Measurements from ENCODE around the gene OGFR. TPM values are rescaled to one million over a fixed set of nuclear protein-coding genes. Genes with fewer than 3 reads are reported as not detected.

Gene OGFR
- polyA plus RNA-seq, 4 donors: 23.8 to 36.0 (median 25.0) TPM

DNA sequence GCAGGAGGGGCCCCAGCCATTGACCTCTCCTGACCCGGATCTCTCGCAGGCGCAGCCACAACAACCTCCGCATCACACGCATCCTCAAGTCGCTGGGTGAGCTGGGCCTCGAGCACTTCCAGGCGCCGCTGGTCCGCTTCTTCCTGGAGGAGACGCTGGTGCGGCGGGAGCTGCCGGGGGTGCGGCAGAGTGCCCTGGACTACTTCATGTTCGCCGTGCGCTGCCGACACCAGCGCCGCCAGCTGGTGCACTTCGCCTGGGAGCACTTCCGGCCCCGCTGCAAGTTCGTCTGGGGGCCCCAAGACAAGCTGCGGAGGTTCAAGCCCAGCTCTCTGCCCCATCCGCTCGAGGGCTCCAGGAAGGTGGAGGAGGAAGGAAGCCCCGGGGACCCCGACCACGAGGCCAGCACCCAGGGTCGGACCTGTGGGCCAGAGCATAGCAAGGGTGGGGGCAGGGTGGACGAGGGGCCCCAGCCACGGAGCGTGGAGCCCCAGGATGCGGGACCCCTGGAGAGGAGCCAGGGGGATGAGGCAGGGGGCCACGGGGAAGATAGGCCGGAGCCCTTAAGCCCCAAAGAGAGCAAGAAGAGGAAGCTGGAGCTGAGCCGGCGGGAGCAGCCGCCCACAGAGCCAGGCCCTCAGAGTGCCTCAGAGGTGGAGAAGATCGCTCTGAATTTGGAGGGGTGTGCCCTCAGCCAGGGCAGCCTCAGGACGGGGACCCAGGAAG lies 7.7 kb downstream of the OGFR start:
- no peak for DNase-seq (ENCODE audit: low read depth in 4 of 4, low spot score in 3 of 4)

DNA sequence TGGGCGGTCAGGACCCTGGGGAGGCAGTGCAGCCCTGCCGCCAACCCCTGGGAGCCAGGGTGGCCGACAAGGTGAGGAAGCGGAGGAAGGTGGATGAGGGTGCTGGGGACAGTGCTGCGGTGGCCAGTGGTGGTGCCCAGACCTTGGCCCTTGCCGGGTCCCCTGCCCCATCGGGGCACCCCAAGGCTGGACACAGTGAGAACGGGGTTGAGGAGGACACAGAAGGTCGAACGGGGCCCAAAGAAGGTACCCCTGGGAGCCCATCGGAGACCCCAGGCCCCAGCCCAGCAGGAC lies 8.2 kb downstream of the OGFR start:
- no peak for DNase-seq (ENCODE audit: low read depth in 4 of 4, low spot score in 3 of 4)

DNA sequence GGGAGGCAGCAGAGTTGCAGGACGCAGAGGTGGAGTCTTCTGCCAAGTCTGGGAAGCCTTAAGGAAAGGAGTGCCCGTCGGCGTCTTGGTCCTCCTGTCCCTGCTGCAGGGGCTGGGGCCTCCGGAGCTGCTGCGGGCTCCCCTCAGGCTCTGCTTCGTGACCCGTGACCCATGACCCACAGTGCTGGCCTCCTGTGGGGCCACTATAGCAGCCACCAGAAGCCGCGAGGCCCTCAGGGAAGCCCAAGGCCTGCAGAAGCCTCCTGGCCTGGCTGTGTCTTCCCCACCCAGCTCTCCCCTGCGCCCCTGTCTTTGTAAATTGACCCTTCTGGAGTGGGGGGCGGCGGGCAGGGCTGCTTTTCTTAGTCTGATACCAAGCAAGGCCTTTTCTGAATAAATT lies 9.0 kb downstream of the OGFR start:
- DNase-seq (ENCODE audit: low read depth in 4 of 4, low spot score in 3 of 4): no peak

DNA sequence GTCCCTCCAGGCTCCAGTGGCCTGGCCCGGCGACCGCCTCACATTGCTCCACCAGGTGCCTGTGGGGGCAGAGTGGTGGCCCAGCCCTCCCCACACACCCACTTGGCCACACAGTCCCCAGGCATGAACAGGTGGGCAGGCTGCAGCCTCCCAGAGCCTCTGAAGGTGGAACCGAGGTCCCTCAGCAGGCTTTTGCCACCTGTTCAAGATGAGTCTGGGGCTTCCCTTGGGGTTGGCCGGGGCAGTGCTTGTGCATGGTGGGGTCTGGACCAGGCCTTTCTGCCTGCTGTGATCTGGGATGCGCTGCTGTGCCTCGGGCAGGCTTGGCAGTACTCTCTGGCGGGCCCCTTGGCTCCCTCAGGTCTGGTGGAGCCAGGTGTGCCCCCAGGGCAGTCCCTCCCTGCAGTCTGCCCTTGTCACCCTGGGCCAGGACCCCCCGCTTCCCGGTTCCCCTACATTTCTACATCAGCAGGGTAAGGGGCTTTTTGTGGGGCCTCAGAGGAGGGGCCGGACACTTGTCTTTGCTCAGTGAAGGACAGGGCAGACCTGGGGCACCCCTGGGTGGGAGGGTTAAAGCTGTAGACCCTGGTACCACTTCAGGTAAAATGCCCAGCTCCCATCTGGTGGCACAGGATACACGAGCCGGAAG lies 9.5 kb downstream of the OGFR start:
- no peak for DNase-seq (ENCODE audit: low read depth in 4 of 4, low spot score in 3 of 4)

DNA sequence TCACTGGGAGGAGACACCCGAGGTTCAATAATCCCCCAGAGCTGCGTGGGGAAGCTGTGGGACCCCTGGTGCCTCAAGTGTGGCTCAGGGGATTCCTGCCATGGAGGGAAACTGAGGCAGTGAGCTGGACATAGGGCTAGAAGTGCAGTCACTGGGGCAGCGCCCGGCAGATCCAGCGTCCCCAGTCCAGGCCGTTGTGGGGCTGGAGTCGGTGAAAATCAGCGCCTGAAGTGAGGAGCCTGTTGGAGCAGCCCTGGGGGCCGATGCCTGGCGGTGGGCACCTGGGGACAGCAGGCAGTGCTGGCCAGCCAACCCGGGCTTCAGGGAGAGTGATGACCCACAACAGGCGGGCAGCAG lies 10.1 kb downstream of the OGFR start:
- no peak for DNase-seq (ENCODE audit: low read depth in 4 of 4, low spot score in 3 of 4)

DNA sequence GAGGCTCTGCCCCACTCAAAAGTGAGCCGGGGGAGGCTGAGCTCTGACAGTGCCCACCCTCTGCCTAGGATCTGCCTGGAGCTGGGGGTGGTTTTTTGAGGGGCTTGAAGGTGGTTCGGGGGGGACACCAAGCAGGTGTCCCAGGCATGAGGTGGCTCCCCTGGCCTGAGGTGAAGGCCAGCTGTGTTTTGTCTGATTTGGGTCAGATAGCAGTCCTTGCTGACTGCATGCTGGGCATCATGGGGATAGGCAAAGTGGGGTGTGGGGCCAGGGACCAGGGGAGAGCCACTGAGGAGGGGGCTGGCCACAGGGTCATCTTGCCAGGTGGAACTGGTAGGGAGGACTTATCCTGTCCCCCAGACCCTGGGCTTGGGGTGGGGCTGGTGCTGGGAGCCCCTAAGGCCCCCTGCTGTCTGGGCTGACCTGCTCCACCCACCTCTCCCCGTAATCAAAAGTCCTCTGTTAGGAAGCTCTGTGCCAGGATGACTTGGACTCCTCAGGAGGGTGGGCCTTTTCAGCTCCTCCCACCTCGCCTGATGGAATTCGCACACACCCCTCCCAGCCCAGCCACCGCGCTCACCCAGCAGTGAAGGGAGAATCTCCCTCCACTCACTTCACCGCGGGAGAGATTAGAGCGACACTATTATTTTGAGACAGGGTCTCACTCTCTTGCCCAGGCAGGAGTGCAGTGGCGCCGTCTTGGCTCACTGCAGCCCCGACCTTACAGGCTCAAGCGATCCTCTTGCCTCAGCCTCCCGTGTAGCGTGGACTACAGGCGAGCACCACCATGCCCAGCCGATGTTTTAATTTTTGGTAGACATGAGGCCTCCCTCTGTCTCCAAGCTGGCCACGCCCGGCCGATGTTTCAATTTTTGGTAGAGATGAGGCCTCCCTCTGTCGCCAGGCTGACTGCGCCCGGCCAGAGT lies 10.7 kb downstream of the OGFR start:
- DNase-seq (ENCODE audit: low read depth in 4 of 4, low spot score in 3 of 4): no peak

DNA sequence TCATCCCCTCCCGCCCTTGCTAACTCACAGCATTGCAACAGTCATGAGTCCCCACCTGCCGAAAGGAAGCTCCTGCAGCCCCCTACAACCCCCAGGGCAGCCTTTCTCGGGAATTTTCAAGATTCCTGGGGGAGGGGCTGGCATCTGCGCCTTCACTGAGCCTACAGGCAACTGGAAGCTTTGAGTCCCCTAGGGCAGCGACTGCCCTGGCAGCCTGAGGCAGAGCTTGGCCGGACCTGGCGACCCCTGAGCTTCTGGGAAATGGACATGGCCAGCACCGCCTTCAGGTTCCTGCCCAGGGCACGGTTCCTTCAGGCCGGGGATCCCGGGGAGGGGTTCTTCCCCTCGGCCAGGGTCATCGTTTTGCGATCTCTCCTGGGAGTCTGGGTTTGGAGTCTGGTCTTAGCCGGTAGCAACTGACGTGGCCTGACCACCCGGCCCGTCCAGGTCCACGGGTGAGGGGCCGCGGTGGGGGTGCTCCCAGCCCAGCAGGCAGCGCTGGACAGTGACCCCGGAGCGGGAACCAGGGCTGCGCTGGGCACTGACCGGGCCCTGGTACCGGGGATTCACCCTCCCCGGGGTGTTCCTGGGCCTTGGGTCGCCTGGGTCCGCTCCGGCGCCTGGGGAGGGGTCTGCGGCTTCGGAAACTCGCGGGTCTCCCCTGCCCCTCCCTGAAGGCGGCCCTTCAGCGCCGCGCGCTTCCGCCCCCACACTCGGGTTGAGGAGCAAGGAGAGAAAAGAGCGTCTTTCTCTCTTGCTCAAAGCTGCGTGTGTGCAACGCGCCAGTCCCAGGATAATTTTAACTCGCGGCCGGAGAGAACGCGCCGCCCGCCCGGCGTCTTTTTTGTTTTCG lies 11.6 kb downstream of the OGFR start:
- DNase-seq (ENCODE audit: low read depth in 4 of 4, low spot score in 3 of 4): no peak

DNA sequence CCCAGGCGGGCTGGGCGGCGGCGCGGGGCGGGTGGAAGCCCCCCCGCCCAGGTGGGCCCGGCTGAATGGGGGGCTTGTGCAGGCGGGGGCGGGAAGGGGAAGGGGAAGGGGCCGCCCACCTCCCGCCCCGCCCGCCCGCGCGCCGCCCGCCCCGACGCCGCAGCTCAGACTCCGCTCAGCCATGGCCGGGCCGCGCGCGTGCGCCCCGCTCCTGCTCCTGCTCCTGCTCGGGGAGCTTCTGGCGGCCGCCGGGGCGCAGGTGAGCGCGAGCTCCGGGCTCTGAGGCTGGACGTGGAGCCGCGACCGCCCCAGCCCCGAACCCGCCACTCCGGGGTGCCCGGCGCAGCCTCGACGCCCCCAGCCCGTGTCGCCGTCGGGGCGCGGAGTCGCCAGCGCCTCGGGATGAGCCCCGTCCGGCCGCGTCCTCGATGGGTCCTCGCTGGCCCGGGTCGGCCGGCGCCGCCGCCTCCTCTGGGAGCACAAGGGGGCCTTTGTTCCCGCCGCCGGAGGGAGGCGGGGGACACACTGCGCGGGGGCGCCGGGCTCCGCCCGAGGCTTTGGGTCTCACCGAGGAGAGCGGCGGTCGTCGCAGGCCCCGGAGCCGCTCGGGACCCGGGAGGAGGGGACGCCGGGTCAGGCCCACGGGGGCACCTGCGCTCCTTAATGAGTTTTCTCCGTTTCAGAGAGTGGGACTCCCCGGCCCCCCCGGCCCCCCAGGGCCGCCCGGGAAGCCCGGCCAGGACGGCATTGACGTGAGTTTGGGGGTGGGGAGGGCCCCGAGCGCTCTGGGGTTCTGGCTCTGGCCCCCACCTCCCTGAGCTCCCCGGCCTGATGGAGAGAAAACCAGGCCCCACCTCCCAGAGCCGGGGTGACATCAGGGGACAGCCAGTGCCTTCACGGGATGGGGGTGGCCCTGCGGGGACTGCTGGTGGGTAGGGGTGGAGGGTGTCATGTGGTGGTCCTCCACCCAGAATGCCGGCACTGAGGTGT lies 12.5 kb downstream of the OGFR start, which contains the start of gene COL9A3:
Gene COL9A3 (plus strand): TSS at position 167 of the 990 bp plus-strand sequence. CDS start 15 bp downstream, at position 182.
- no peak for DNase-seq (ENCODE audit: low read depth in 4 of 4, low spot score in 3 of 4)

DNA sequence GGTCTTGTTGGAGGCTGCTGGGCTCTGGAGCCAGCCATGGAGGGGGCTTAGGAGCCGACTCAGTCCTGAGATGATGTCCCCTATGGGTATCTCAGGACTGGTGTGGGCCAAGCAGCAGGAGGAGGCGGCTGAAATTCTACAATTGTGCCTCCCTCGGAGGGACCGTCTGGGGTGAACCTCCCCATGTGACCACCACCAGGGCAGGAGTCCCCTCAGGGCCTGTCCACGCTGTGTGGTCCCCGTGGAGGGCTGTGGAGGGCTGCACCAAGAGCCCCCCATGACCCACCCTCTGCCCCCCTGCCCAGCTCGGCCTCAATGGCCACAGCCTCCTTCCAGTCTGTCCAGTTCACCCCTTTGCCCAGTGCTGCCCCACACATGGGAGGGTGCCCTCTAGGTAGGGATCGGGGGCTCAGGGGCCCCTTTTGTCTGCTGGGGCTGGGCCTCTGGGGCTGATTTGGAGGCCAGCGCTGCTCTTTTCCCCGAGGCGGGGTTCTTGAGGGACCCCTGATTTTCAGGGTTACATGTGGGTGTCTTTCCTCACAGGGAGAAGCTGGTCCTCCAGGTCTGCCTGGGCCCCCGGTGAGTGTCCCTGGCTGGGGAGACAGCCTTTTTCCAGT lies 13.4 kb downstream of the OGFR start:
- DNase-seq (ENCODE audit: low read depth in 4 of 4, low spot score in 3 of 4): no peak

DNA sequence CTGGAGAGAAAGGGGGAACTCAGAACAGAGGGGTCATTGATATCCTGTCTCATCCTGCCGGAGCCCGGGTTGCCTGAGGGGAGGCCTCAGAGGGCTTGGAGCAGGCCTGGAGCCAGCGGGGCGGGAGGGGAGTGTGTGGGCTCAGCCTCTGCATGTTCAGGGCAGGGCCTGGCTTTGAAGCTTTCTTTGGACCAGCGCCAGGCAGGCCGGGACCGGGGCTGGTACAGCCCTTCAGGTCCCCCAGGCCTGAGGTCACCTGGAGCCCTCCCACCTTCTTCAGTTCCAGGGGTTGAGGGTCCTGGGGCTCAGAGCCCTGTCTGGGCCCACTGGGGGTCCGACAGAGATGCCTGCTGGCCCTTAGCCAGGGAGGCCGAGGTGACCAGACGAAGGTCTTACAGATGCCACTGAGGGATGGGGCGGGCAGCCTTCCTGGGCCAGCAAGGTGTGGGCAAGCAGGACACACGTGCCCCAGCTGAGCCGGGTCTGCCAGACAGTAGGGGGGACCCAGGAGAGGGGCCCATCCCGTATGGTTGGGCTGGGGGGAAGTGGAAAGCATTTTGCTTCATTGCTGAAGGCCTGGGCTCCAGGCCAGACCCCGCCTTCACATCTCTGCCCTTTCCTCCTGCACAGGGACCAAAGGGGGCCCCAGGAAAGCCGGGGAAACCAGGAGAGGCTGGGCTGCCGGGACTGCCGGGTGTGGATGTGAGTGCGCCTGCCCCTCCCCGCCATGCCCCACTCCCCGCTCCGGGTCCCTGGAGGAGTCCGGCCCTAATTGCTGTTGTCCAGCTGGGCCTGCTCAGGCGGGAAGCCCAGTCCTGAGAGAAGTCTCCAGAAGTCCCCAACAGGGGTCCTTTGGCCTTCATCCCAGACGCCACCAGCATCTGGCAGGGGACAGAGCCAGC lies 14.2 kb downstream of the OGFR start:
- no peak for DNase-seq (ENCODE audit: low read depth in 4 of 4, low spot score in 3 of 4)

DNA sequence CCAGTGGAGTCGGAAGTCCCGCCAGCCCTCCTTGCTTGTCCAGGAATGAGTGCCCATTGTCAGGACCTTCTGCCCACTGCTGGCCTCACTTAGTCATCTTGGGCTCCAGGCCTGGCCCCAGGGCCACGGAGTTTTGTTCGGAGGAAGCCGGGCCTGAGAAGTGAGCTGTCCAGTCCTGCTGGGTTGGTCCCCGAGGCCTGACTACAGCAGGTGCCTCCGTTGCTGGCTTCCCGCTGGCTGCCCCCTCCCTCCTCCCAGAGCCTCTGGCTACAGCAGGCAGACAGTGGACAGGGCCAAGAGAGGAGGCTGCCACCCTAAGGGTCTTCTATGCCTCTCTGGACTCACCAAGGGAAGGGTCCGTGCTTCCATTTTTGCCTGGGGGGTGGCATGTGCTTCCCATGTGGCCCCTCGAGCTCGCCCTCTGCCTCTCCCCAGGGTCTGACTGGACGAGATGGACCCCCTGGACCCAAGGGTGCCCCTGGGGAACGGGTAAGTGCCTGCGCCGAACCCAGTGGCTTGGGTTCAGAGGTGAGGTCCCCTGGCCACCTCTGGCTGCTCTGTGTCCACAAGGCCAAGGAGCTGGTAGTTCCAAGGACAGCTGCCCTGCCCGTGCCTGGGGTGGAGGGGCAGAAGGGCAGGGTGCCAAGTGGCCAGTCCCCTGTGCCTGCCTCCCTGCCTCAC lies 15.0 kb downstream of the OGFR start:
- no peak for DNase-seq (ENCODE audit: low read depth in 4 of 4, low spot score in 3 of 4)

DNA sequence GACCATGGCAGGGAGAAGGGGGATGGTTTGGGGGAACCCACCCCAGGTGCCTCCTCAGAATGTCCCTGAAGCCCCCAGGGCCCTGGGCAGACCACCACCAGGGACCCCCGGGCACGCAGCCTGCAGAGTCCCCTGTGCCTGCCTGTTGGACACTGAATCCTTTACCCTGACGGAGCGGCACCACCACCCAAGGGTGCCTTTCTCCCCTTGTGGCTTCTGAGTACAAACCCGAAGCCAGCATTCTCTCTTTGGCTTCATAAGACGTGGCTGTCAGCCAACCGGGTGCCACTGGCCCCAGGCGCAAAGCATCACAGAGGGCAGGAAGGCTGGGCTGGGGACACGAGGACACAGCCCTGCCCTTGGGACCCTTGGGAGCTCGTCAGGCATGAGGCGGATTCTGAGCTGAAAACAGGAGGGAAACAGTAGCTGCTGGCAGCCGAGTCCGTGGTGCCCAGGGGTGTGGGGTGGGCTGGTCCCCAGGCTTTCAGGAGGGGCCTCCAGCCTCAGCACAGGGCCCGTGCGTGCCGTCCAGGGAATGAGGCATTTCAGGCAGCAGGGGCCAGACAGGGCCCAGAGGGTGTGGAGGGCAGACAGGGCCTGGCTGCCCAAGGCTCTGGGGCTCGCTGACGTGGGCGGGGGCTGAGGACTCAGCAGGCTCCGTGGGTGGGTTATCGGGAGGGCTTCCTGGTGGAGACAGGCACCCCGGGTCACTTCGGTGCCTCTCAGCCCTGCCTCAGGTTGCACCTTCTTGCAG lies 15.8 kb downstream of the OGFR start:
- no peak for DNase-seq (ENCODE audit: low read depth in 4 of 4, low spot score in 3 of 4)

DNA sequence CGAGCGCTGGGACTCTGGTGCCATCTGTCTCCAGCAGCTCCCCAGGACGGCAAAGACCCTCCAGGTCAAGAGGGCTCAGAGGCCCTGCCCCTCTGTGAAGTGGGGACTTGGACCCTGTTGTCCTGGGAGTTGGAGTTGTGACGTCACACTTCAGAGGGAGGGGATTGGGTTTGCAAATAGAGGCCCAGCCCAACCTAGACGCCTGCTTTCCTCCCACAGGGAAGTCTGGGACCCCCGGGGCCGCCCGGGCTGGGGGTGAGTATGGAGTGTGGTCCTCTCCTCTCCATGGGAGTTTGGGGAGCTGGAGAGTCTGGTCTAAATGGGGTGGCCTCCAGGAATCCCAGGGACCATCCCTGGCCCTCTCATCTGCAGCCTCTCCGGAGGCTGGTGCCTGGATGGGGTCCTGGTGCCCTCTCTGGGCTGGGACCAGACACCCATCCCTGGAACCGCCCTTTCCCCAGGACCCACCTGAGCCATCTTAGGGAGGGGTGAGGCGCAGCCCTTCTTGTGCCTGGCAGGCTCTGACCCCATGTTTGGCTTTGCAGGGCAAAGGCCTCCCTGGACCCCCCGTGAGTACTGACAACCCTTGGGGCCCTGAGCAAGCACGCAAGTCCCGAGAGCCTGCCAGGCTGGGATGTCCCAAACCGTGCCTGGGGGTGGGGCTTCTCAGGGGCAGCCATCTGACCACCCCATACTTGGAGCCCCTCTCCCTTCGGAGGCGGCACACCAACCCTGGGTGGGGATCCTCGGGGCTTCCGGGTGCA lies 16.5 kb downstream of the OGFR start:
- no peak for DNase-seq (ENCODE audit: low read depth in 4 of 4, low spot score in 3 of 4)

DNA sequence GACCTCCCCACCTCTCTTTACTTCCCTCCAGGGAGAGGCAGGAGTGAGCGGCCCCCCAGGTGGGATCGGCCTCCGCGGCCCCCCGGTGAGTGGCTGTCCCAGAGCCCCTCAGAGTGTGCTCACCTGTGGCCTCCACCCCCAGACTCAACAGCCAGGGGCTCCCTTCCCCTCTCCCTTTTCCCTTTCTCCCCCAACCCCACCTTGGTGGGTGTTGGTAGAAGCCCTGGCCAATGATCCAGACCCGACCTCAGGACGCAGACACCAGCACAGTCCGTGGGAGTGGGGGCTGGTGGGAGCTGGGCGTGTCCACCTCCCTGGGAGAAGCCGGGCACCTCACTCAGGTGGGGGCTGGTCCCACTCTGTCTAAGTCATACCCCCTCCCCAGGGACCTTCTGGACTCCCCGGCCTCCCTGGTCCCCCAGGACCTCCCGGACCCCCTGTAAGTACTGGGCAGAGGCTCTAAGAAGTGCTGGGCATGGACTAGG lies 17.1 kb downstream of the OGFR start:
- no peak for DNase-seq (ENCODE audit: low read depth in 4 of 4, low spot score in 3 of 4)

DNA sequence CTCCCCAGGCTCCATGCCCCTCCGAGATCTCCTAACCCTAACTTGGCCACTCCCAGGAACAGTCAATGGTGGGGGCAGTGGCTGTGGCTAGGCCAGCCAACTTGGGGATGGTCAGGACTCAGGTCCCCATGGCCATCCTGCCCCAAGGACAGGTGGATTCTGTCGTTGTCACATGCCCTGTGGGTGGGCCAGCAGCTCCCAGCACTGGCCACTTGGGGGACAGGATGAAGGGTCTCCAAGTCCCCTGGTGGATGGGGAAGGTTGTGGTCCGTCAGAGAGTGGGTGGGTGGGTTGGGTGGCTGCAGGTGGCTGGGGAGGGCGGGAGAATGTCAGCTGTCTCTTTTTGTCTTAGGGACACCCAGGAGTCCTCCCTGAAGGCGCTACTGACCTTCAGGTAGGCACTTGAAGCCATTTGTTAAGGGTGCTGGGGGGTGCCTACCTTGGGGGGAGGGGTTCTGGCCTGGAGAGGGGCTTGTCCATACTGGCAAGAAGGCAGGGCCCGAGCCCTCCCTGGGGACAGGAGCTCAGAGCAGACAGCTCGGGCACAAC lies 17.7 kb downstream of the OGFR start:
- no peak for DNase-seq (ENCODE audit: low read depth in 4 of 4, low spot score in 3 of 4)
